ENCODE results near the gene NMRK2.

NMRK2 gene

DNA sequence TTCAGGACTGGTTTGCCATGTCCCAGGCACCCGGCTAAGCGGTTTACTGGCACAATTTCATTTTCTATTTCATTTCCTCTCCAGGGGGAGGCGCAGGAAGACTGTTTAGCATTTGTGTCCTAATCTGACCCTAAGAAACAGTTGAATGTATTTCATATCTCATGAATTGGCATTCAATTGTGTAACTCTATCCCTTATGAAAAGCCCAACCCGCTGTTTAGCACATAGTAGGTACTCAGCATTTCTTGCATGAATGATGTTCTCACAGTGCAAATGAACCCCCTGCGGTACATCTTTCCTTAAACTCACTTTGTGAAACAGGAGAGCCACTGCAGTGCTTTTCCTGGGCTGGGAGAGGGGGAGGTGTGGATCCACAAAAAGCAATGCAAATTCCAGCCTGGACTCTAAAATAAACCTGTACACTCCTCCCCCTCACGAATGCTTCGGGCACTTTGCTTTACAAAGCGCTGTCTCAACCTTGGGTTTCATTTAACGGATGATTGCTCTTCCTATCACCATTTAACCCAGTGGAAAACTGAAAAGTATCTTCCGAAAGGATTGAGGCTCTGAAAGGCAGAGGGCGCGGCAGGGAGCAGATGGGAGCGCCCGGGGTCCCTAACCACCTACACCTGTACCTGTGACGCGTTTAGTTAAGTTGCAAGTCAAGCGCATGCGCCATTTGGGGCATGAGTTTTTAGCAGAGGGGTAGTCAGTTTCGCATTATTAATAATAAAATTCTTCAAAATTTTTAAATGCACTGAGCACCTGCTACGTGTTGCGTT, 53.6 kb downstream of the NMRK2 start:
- Mint-ChIP-seq H3K27me3 (peaks cover 2% of the 10 kb centered on the region), H3K36me3 (ENCODE audit: low read depth) (peaks cover 39% of the 10 kb centered on the region), H3K27ac (no peak overlapping the region), H3K4me3 (peak overlapping the region; percentile 90), H3K4me1 (ENCODE audit: low read depth) (peaks cover 39% of the 10 kb centered on the region), H3K9me3 (no peaks in the 10 kb centered on the region)
- intact Hi-C loops (cut with micrococcal nuclease) = loop anchor here (5.0 to 10.0 kb wide), 2 partner anchors 196 to 218 kb away; partner anchors contain the start of genes ANKRD24 and SIRT6

DNA sequence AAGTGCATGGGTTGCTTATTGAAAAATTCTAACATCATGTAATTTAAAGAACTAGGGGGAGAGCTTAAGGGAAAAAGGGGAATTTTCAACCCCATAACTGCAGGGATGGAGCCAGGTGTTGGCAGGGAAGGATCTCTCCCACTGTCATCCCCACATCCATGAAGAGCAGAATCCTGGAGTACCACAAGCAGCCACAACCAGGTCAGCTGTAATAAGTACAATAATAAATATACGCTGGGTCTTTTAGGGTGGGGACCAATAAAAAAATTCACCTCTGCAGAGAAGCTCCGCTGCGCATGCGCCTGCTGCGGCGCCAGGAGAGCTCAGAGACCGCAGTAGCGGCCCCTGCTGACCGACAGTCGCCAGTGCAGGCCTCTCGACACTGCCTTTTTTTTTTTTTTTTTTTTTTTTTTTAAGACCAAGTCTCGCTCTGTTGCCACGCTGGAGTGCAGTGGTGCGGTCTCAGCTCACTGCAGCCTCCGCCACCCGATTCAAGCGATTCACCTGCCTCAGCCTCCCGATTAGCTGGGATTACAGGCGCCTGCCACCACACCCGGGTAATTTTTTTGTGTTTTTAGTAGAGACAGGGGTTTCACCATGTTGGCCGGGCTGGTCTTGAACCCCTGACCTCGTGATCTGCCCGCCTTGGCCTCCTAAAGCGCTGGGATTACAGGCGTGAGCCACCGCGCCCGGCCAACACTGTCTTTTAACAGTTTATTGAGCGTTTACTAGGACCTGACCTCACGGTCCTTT, 54.9 kb downstream of the NMRK2 start:
- intact Hi-C loops (cut with micrococcal nuclease) = loop anchor here (5.0 to 10.0 kb wide), 2 partner anchors 195 to 217 kb away; partner anchors contain the start of genes ANKRD24 and SIRT6
- peaks cover 31% of the 10 kb centered on the region for H3K4me1 Mint-ChIP-seq (ENCODE audit: low read depth)

DNA sequence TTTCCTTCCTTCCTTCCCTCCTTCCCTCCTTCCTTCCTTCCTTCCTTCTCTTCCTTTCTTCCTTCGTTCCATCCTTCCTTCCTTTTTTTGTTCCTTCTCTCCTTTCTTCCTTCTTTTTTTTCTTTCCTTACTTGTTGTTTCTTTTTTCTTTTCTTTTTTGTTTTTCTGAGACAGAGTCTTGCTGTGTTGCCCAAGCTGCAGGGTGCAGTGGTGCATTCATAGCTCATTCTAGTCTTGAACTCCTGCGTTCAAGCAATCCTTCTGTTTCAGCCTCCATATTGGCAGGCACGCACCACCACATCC, 57.9 kb downstream of the NMRK2 start:
- Mint-ChIP-seq H3K9me3 (no peaks in the 10 kb centered on the region), H3K4me1 (ENCODE audit: low read depth) (peaks cover 13% of the 10 kb centered on the region), H3K36me3 (ENCODE audit: low read depth) (no peaks in the 10 kb centered on the region), H3K27ac (no peak overlapping the region), H3K4me3 (peak overlapping the region; percentile 4), H3K27me3 (peaks cover 2% of the 10 kb centered on the region)
- intact Hi-C loops (cut with micrococcal nuclease) = loop anchor here (2.0 kb wide), 1 partner anchor 16 kb away; the partner anchor contains the start of gene PIAS4

More for the DNA sequence above, 54.9 kb downstream of the NMRK2 start:
- Mint-ChIP-seq H3K9me3 (no peaks in the 10 kb centered on the region), H3K4me3 (peak overlapping the region; percentile 57), H3K27me3 (peaks cover 2% of the 10 kb centered on the region), H3K27ac (peak overlapping the region; percentile 71), H3K36me3 (ENCODE audit: low read depth) (peaks cover 25% of the 10 kb centered on the region)
